Gastroesophageal sphincter (tissue), 4 donors: ENCODE data around the gene ARHGAP22. TPM values are rescaled to one million over a fixed set of nuclear protein-coding genes. Genes with fewer than 3 reads are reported as not detected.

Experiments used
- ATAC-seq: fragments of 150-250 bp; one replicate; pipeline ENCODE4 v1.9.1; 2016; ENCODE audit warnings: mild to moderate bottlenecking, moderate library complexity
- H3K27ac ChIP-seq, 4 donors: fragments of 200-600 bp; sonication (generic) in 3 of 4; 1 replicate in 3 of 4; 2 replicates in 1 of 4; pipeline ENCODE4 v1.5.1; 2016 to 2019
- H3K27me3 ChIP-seq: fragments of 200-600 bp; sonication (generic); one replicate; pipeline ENCODE4 v1.5.1; 2019
- H3K36me3 ChIP-seq, 2 donors: fragments of 200-600 bp; sonication (generic); one replicate each; pipeline ENCODE4 v1.5.1; 2019; ENCODE audit warnings: control low read depth in 1 of 2
- H3K4me1 ChIP-seq, 3 donors: fragments of 200-600 bp; sonication (generic); 1 replicate in 2 of 3; 2 replicates in 1 of 3; pipeline ENCODE4 v1.5.1; 2016 to 2019; ENCODE audit warnings: control low read depth in 2 of 3
- H3K4me3 ChIP-seq, 2 donors: fragments of 200-600 bp; sonication (generic); one replicate each; pipeline ENCODE4 v1.5.1; 2019; ENCODE audit warnings: mild to moderate bottlenecking in 1 of 2, moderate library complexity in 1 of 2
- H3K9me3 ChIP-seq, 3 donors: fragments of 200-600 bp; sonication (generic); one replicate each; pipeline ENCODE4 v1.5.1; 2017 to 2019; ENCODE audit warnings: control low read depth in 2 of 3
- CTCF ChIP-seq, 4 experiments: fragments of 200-600 bp in 2 of 4; fragments of 450-650 bp in 2 of 4; sonication (generic) in 1 of 4; IDR thresholded peaks; one replicate each; pipeline ENCODE4 v1.5.1; 2017 to 2019; ENCODE audit warnings: antibody characterized with exemption in 4 of 4, mild to moderate bottlenecking in 2 of 4, moderate library complexity in 2 of 4
- EP300 ChIP-seq: sonication (generic); formaldehyde crosslinking; IDR thresholded peaks from one replicate; pipeline ENCODE4 v1.6.1; 2017; ENCODE audit warnings: antibody characterized with exemption, mild to moderate bottlenecking
- POLR2A ChIP-seq, 2 donors: fragments of 450-650 bp; IDR thresholded peaks; one replicate each; pipeline ENCODE4 v1.6.1; 2017; ENCODE audit warnings: antibody characterized with exemption in 2 of 2, mild to moderate bottlenecking in 2 of 2, moderate library complexity in 1 of 2
- POLR2AphosphoS5 ChIP-seq: sonication (generic); formaldehyde crosslinking; IDR thresholded peaks from one replicate; pipeline ENCODE4 v1.6.1; 2017; ENCODE audit warnings: antibody characterized with exemption
- WGBS, 2 donors: methylation state at CpG; one replicate each; pipeline ENCODE4 v1.1.5; 2018; ENCODE audit warnings: low coverage in 1 of 2; 5-methylcytosine and 5-hydroxymethylcytosine counted together
- total RNA-seq, 4 donors: library from RNA; depleted of rRNA; stranded (reverse); fragments of >200 nt; gene quantifications; one replicate each; pipeline ENCODE4 v1.1.0, GENCODE V29; 2016

The ARHGAP22 gene
- total RNA-seq, 4 donors from 2014 or later: 4.2 to 5.8 (median 5.1) TPM

- ATAC-seq: no peak
- no peak overlapping the region for H3K4me3 ChIP-seq
- peaks cover 0 to 7% (median 0%) of the 10 kb centered on the region in 3 donors for H3K9me3 ChIP-seq
- H3K27me3 ChIP-seq: no peaks in the 10 kb centered on the region
- no peaks in the 10 kb centered on the region for H3K36me3 ChIP-seq
- 67 to 74% methylated on average over 3 of the region's 3 CpGs for WGBS, 2 donors
- no peak overlapping the region for H3K27ac ChIP-seq
- TF ChIP-seq EP300: no peak
- no peak for TF ChIP-seq CTCF (IDR thresholded peaks at IDR 0.05)
- TF ChIP-seq POLR2A (IDR thresholded peaks at IDR 0.05): no peak
- no peak for TF ChIP-seq POLR2AphosphoS5
- no peaks in the 10 kb centered on the region for H3K4me1 ChIP-seq
Observed at GRCh38 chr10:48484911-48485310, 120.0 kb downstream of the ARHGAP22 start.

- Histone ChIP-seq H3K36me3 (no peaks in the 10 kb centered on the region), H3K4me1 (no peaks in the 10 kb centered on the region), H3K27ac (no peak overlapping the region), H3K9me3 (peaks cover 0 to 4% (median 0%) of the 10 kb centered on the region in 3 donors), H3K4me3 (no peak overlapping the region), H3K27me3 (no peaks in the 10 kb centered on the region)
- TF ChIP-seq POLR2AphosphoS5 (no peak), POLR2A (IDR thresholded peaks at IDR 0.05) (no peak), EP300 (no peak)
- ATAC-seq: no peak
- WGBS, 2 donors: 50 to 69% methylated on average over 3 of the region's 3 CpGs
Observed at GRCh38 chr10:48482207-48482606, 122.7 kb downstream of the ARHGAP22 start.

GRCh38 chr10:48481385-48481784 lies 123.5 kb downstream of the ARHGAP22 start:
- TF ChIP-seq POLR2A (IDR thresholded peaks at IDR 0.05) (no peak), POLR2AphosphoS5 (no peak), CTCF (IDR thresholded peaks at IDR 0.05) (no peak), EP300 (no peak)
- no peak for ATAC-seq

GRCh38 chr10:48480397-48481374 lies 124.2 kb downstream of the ARHGAP22 start:
- no peak overlapping the region for H3K27ac ChIP-seq
- H3K9me3 ChIP-seq: no peaks in the 10 kb centered on the region
- no peaks in the 10 kb centered on the region for H3K4me1 ChIP-seq
- no peaks in the 10 kb centered on the region for H3K36me3 ChIP-seq
- 65 to 79% methylated on average over 3 to 8 of the region's 20 CpGs for WGBS, 2 donors
- ATAC-seq: no peak
- H3K4me3 ChIP-seq: no peak overlapping the region
- TF ChIP-seq CTCF (IDR thresholded peaks at IDR 0.05) (no peak), POLR2A (IDR thresholded peaks at IDR 0.05) (no peak), EP300 (no peak), POLR2AphosphoS5 (no peak)
- H3K27me3 ChIP-seq: no peaks in the 10 kb centered on the region

More at GRCh38 chr10:48481385-48481784, 123.5 kb downstream of the ARHGAP22 start:
- WGBS, 2 donors: 79 to 89% methylated on average over 2 of the region's 2 CpGs
- H3K36me3 ChIP-seq: no peaks in the 10 kb centered on the region
- H3K27ac ChIP-seq: no peak overlapping the region
- no peaks in the 10 kb centered on the region for H3K27me3 ChIP-seq
- H3K4me1 ChIP-seq: no peaks in the 10 kb centered on the region
- no peaks in the 10 kb centered on the region for H3K9me3 ChIP-seq
- no peak overlapping the region for H3K4me3 ChIP-seq

GRCh38 chr10:48478980-48479811 lies 125.7 kb downstream of the ARHGAP22 start:
- Histone ChIP-seq H3K9me3 (no peaks in the 10 kb centered on the region), H3K27ac (no peak overlapping the region), H3K4me3 (no peak overlapping the region), H3K36me3 (no peaks in the 10 kb centered on the region), H3K4me1 (no peaks in the 10 kb centered on the region), H3K27me3 (no peaks in the 10 kb centered on the region)
- 86 to 90% methylated on average over 2 to 24 of the region's 30 CpGs for WGBS, 2 donors
- TF ChIP-seq EP300 (no peak), POLR2AphosphoS5 (no peak), CTCF (IDR thresholded peaks at IDR 0.05) (no peak), POLR2A (IDR thresholded peaks at IDR 0.05) (no peak)
- ATAC-seq: no peak
